ENCODE measurements around the gene RADIL. TPM values are rescaled to one million over a fixed set of nuclear protein-coding genes. Genes with fewer than 3 reads are reported as not detected.

Gene RADIL
- total RNA-seq, 4 donors from 2014 or later: 4.4 to 11.4 (median 8.8) TPM

DNA sequence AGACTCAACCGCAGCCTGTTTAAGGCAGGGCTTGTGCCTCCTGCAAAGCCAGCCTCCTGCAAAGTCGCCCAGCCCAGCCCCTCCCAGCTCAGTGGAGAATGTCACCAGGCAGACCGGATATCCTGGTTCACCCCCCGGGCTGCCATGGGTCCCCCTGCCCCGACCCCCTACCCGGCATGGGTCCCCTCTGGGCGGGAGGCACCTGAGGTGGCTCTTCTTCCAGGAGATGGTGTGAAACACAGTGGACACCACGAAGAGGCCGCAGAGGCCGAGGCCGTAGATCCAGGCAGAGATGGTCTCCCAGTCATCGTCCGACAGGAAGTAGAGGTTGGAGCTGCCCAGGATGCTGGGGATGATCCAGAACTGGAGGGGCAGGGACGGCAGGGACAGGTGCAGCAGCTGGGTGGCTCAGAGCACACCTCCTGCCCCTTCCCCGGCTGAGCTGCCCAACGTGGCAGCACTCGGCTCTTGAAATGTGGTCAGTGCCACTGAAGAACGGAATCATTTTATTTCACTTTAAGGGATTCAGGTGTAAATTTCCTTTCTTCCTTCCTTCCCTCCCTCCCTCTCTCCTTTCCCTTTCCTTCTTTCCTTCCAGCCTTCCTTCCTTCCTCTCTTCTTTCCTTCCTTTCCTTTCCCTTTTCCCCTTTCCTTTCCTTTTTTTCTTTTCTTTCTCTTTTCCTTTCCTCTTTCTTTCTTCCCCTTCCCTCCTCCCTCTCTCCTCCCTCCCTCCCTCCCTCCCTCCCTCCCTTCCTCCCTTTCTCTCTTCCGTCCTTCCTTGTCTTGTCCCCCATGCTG is 36.7 kb upstream of the RADIL start:
- no peak overlapping the region for H3K27ac ChIP-seq
- TF ChIP-seq POLR2A (IDR thresholded peaks at IDR 0.05) (no peak), POLR2AphosphoS5 (IDR thresholded peaks at IDR 0.05) (no peak), EP300 (IDR thresholded peaks at IDR 0.05) (no peak)
- TF ChIP-seq, protein P1, sequence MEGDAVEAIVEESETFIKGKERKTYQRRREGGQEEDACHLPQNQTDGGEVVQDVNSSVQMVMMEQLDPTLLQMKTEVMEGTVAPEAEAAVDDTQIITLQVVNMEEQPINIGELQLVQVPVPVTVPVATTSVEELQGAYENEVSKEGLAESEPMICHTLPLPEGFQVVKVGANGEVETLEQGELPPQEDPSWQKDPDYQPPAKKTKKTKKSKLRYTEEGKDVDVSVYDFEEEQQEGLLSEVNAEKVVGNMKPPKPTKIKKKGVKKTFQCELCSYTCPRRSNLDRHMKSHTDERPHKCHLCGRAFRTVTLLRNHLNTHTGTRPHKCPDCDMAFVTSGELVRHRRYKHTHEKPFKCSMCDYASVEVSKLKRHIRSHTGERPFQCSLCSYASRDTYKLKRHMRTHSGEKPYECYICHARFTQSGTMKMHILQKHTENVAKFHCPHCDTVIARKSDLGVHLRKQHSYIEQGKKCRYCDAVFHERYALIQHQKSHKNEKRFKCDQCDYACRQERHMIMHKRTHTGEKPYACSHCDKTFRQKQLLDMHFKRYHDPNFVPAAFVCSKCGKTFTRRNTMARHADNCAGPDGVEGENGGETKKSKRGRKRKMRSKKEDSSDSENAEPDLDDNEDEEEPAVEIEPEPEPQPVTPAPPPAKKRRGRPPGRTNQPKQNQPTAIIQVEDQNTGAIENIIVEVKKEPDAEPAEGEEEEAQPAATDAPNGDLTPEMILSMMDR (IDR thresholded peaks at IDR 0.05): no peak
- no peaks in the 10 kb centered on the region for H3K4me1 ChIP-seq
- WGBS, 2 donors (ENCODE audit: low coverage in 1 of 2): 80 to 84% methylated on average over 3 to 7 of the region's 19 CpGs
- H3K4me3 ChIP-seq: no peak overlapping the region
- H3K27me3 ChIP-seq: peaks cover 34% of the 10 kb centered on the region
- ATAC-seq: no peak
- H3K36me3 ChIP-seq: no peaks in the 10 kb centered on the region
- H3K9me3 ChIP-seq: peaks cover 0 to 12% (median 0%) of the 10 kb centered on the region in 3 donors

GRCh38 chr7:4916113-4916512 is 32.6 kb upstream of the RADIL start:
- Histone ChIP-seq H3K36me3 (no peaks in the 10 kb centered on the region), H3K27ac (no peak overlapping the region), H3K4me1 (no peaks in the 10 kb centered on the region), H3K9me3 (peaks cover 0 to 12% (median 0%) of the 10 kb centered on the region in 3 donors), H3K4me3 (no peak overlapping the region), H3K27me3 (peaks cover 22% of the 10 kb centered on the region)
- no peak for ATAC-seq
- WGBS, 2 donors (ENCODE audit: low coverage in 1 of 2): 40 to 57% methylated on average over 1 to 4 of the region's 8 CpGs
- no peak for TF ChIP-seq EP300 (IDR thresholded peaks at IDR 0.05)
- TF ChIP-seq, protein P1 (IDR thresholded peaks at IDR 0.05): no peak
- TF ChIP-seq POLR2A (IDR thresholded peaks at IDR 0.05): no peak
- TF ChIP-seq POLR2AphosphoS5 (IDR thresholded peaks at IDR 0.05): no peak

GRCh38 chr7:4911111-4911828 is 27.8 kb upstream of the RADIL start:
- H3K9me3 ChIP-seq: no peaks in the 10 kb centered on the region
- peaks cover 5% of the 10 kb centered on the region for H3K27me3 ChIP-seq
- no peaks in the 10 kb centered on the region for H3K4me1 ChIP-seq
- H3K27ac ChIP-seq: no peak overlapping the region
- H3K4me3 ChIP-seq: no peak overlapping the region
- H3K36me3 ChIP-seq: no peaks in the 10 kb centered on the region
- 87 to 96% methylated on average over 7 to 12 of the region's 20 CpGs for WGBS, 2 donors (ENCODE audit: low coverage in 1 of 2)
- ATAC-seq: no peak
- TF ChIP-seq POLR2A (IDR thresholded peaks at IDR 0.05) (no peak), EP300 (IDR thresholded peaks at IDR 0.05) (no peak), POLR2AphosphoS5 (IDR thresholded peaks at IDR 0.05) (no peak)
- TF ChIP-seq, protein P1 (IDR thresholded peaks at IDR 0.05): no peak

GRCh38 chr7:4906682-4907081 is 23.2 kb upstream of the RADIL start:
- no peaks in the 10 kb centered on the region for H3K36me3 ChIP-seq
- TF ChIP-seq POLR2AphosphoS5 (IDR thresholded peaks at IDR 0.05): no peak
- TF ChIP-seq, protein P1 (IDR thresholded peaks at IDR 0.05): no peak
- TF ChIP-seq POLR2A (IDR thresholded peaks at IDR 0.05): no peak
- no peak for TF ChIP-seq EP300 (IDR thresholded peaks at IDR 0.05)
- H3K4me3 ChIP-seq: no peak overlapping the region
- H3K27ac ChIP-seq: no peak overlapping the region
- H3K9me3 ChIP-seq: no peaks in the 10 kb centered on the region
- no peaks in the 10 kb centered on the region for H3K4me1 ChIP-seq
- peaks cover 29% of the 10 kb centered on the region for H3K27me3 ChIP-seq
- 75 to 80% methylated on average over 1 of the region's 1 CpG for whole genome bisulfite sequencing, 2 donors (ENCODE audit: low coverage in 1 of 2)
- no peak for ATAC-seq

Measured in gastroesophageal sphincter (tissue), 4 donors.